Neural cell (in vitro differentiated cells): ENCODE results near the gene CALY. TPM values are rescaled to one million over a fixed set of nuclear protein-coding genes. Genes with fewer than 3 reads are reported as not detected.
A peak's percentile ranks its signal among the peaks of the same experiment; 100 is the strongest.
"Not testable (repeated sequence)": the region's sequence is repeated elsewhere in the genome, so short reads cannot be mapped to it uniquely, and the experiment has no call there.

Source experiments
- H2AFZ ChIP-seq: fragments of 200-600, 300-800 bp; sonication (generic), shearing (Covaris generic); 2 replicates; pipeline ENCODE4 v1.6.0; 2014; ENCODE audit warnings: low read depth, mild to moderate bottlenecking, antibody characterized with exemption, low read length, moderate library complexity
- H3F3A ChIP-seq: fragments of 200-600 bp; shearing (Covaris generic); 2 replicates; pipeline ENCODE4 v1.6.1; 2016; ENCODE audit warnings: mild to moderate bottlenecking, moderate library complexity, mixed read lengths, antibody characterized with exemption, low read length; ENCODE audit not compliant: insufficient read depth, poor library complexity, severe bottlenecking
- H3K27ac ChIP-seq: fragments of 200-600, 300-800 bp; sonication (generic), shearing (Covaris generic); 2 replicates; pipeline ENCODE4 v1.5.1; 2014; ENCODE audit warnings: mild to moderate bottlenecking, low read length, moderate library complexity
- H3K27me3 ChIP-seq: fragments of 300-800, 200-600 bp; sonication (generic), shearing (Covaris generic); 2 replicates; pipeline ENCODE4 v1.6.0; 2014; ENCODE audit warnings: mild to moderate bottlenecking, low read depth, low read length, moderate library complexity; ENCODE audit not compliant: insufficient read depth
- H3K36me3 ChIP-seq: fragments of 300-800, 200-600 bp; sonication (generic), shearing (Covaris generic); 2 replicates; pipeline ENCODE4 v1.5.1; 2014; ENCODE audit warnings: mild to moderate bottlenecking, antibody characterized with exemption, low read length, moderate library complexity; ENCODE audit not compliant: insufficient read depth
- H3K4me2 ChIP-seq: fragments of 300-800, 200-600 bp; sonication (generic), shearing (Covaris generic); 2 replicates; pipeline ENCODE4 v1.6.0; 2014; ENCODE audit warnings: mild to moderate bottlenecking, low read length
- H3K4me3 ChIP-seq: fragments of 300-800, 200-600 bp; sonication (generic), shearing (Covaris generic); 2 replicates; pipeline ENCODE4 v1.5.1; 2014; ENCODE audit warnings: mild to moderate bottlenecking, low read length, moderate library complexity
- H3K79me2 ChIP-seq: fragments of 200-600 bp; shearing (Covaris generic); replicated peaks from 2 replicates; pipeline ENCODE4 v1.6.0; 2014; ENCODE audit warnings: mild to moderate bottlenecking, low read length, moderate library complexity; ENCODE audit not compliant: insufficient read depth
- H3K9ac ChIP-seq: fragments of 300-800, 200-600 bp; sonication (generic), shearing (Covaris generic); 2 replicates; pipeline ENCODE4 v1.6.1; 2016; ENCODE audit warnings: mild to moderate bottlenecking, low read length, mixed read lengths
- H3K9me2 ChIP-seq: fragments of 200-600 bp; shearing (Covaris generic); 2 replicates; pipeline ENCODE4 v1.6.1; 2016; ENCODE audit warnings: mild to moderate bottlenecking, low read length, mixed read lengths; ENCODE audit not compliant: insufficient read depth
- H3K9me3 ChIP-seq: fragments of 200-600, 300-800 bp; sonication (generic), shearing (Covaris generic); 2 replicates; pipeline ENCODE4 v1.6.1; 2016; ENCODE audit warnings: mild to moderate bottlenecking, mixed run types, low read length, moderate library complexity, mixed read lengths
- H4K20me1 ChIP-seq: fragments of 200-600 bp; shearing (Covaris generic); 2 replicates; pipeline ENCODE4 v1.6.1; 2016; ENCODE audit warnings: mild to moderate bottlenecking, mixed run types; ENCODE audit not compliant: insufficient read depth
- EP300 ChIP-seq: fragments of 450-650 bp; conservative IDR thresholded peaks from 2 replicates; pipeline ENCODE4 v1.6.1; 2014; ENCODE audit warnings: antibody characterized with exemption, mild to moderate bottlenecking, moderate library complexity; ENCODE audit not compliant: poor library complexity, severe bottlenecking
- EZH2 ChIP-seq: fragments of 200-600, 300-800 bp; shearing (Covaris generic), sonication (generic); IDR thresholded peaks from 2 replicates; pipeline ENCODE4 v1.6.1; 2014; ENCODE audit warnings: antibody characterized with exemption, low read length, borderline replicate concordance, mild to moderate bottlenecking; ENCODE audit not compliant: insufficient read depth, poor library complexity, severe bottlenecking
- MXI1 ChIP-seq: fragments of 450-650 bp; conservative IDR thresholded peaks from 2 replicates; pipeline ENCODE4 v1.6.1; 2014; ENCODE audit warnings: antibody characterized with exemption, mild to moderate bottlenecking; ENCODE audit not compliant: poor library complexity, severe bottlenecking
- RAD21 ChIP-seq: fragments of 450-650 bp; conservative IDR thresholded peaks from 2 replicates; pipeline ENCODE4 v1.6.1; 2014; ENCODE audit warnings: antibody characterized with exemption, mild to moderate bottlenecking, moderate library complexity
- SMC3 ChIP-seq: fragments of 450-650 bp; conservative IDR thresholded peaks from 2 replicates; pipeline ENCODE4 v1.6.1; 2014; ENCODE audit warnings: antibody characterized with exemption, mild to moderate bottlenecking, moderate library complexity; ENCODE audit not compliant: poor library complexity
- TAF1 ChIP-seq: IDR thresholded peaks from 2 replicates; pipeline ENCODE4 v1.6.1; 2012; ENCODE audit warnings: low read depth
- polyA plus RNA-seq: library from polyadenylated mRNA; depleted of rRNA; stranded (reverse); fragments of >200 nt; gene quantifications from 2 replicates; pipeline ENCODE4 v1.2.3, GENCODE V29; 2014
- TF ChIP-seq, protein P1 (sequence below): IDR thresholded peaks from 2 replicates; pipeline ENCODE4 v1.6.1; 2012; ENCODE audit warnings: borderline replicate concordance
- TF ChIP-seq, protein P2 (sequence below): fragments of 450-650 bp; IDR thresholded peaks from 2 replicates; pipeline ENCODE4 v1.5.1; 2014; ENCODE audit warnings: antibody characterized with exemption, mild to moderate bottlenecking, moderate library complexity; ENCODE audit not compliant: poor library complexity, severe bottlenecking

The CALY gene
- polyA plus RNA-seq, 1 donor from 2014 or later, result 3.7 TPM

DNA sequence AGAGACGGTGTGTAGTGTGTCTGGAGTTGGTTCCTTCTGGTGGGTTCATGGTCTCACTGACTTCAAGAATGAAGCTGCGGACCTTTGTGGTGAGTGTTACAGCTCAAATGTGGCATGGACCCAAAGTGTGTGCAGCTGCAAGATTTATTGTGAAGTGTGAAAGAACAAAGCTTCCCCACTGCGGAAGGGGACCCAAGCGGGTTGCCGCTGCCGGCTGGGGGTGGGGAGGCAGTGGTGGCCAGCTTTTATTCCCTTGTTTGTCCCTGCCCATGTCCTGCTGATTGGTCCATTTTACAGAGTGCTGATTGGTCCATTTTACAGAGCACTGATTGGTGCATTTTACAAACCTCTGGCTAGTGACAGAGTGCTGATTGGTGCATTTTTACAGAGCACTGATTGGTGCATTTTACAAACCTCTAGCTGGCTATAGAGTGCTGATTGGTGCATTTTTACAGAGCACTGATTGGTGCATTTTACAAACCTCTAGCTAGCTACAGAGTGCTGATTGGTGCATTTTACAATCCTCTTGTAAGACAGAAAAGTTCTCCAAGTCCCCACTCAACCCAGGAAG, 15.8 kb downstream of the CALY start:
- H3K27ac ChIP-seq, H3K9me2 ChIP-seq, H3K36me3 ChIP-seq, H2AFZ ChIP-seq, H3F3A ChIP-seq, H3K79me2 ChIP-seq, H4K20me1 ChIP-seq, H3K9ac ChIP-seq, H3K4me3 ChIP-seq, H3K4me2 ChIP-seq, H3K9me3 ChIP-seq: not testable (repeated sequence)
- H3K27me3 ChIP-seq, result peaks cover 11% of the 10 kb centered on the region

DNA sequence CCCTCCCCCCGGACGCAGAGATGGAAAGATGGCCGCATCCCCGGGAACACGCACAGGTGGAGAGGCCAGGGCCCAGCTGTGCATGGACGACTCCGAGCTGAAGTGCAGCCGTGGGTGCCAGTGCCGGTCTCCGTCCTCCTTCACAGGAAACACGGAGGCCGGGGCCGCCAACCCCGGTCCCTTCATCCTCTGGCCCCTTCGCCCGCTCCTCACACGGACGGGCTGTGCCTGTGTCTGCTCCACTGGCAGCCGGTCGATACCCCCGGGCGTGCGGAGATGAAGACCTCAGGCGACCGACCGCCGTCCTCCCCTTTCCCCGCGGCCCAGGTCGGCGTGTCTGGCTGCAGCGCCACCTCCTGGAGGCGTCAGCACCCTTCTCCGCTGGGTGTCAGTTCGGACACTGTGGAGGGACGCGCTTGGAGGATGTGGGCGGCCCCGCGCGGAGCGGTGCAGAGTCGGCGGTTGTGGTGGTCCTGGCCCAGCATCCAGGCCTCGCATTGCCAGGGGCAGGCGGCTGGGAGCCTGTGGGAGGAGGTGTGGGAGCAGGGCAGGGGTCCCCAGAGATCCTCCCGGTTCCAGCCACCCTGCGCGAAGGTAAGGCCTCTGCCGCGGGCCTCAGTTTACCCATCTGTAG, 18.1 kb downstream of the CALY start:
- H3K9ac ChIP-seq, result peak overlapping the region; percentile 62
- H2AFZ ChIP-seq, result no peak overlapping the region
- H3K4me3 ChIP-seq, result peak overlapping the region; percentile 62

DNA sequence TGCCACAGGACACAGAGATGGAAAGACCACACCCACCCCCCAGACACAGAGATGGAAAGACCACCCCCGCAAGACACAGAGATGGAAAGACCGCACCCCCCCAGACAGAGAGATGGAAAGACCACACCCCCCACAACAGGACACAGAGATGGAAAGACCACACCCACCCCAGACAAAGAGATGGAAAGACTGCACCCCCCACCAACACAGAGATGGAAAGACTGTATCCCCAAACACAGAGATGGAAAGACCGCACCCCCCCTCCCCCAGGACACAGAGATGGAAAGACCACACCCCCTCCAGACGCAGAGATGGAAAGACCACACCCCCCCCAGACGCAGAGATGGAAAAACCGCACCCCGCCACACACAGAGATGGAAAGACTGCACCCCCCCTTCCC, 20.0 kb downstream of the CALY start:
- H2AFZ ChIP-seq, result no peak overlapping the region
- no peaks in the 10 kb centered on the region for H3K36me3 ChIP-seq
- no peak overlapping the region for H3K4me2 ChIP-seq
- H3K9me2 ChIP-seq, result no peaks in the 10 kb centered on the region
- H3K9ac ChIP-seq, result no peak overlapping the region
- H3K9me3 ChIP-seq, result no peaks in the 10 kb centered on the region
- no peaks in the 10 kb centered on the region for H4K20me1 ChIP-seq
- H3K27me3 ChIP-seq, result no peaks in the 10 kb centered on the region
- no peaks in the 10 kb centered on the region for H3F3A ChIP-seq
- H3K79me2 ChIP-seq, result no peaks in the 10 kb centered on the region
- H3K4me3 ChIP-seq, result no peak overlapping the region
- H3K27ac ChIP-seq, result no peak overlapping the region
- TF ChIP-seq TAF1 (no peak), MXI1 (no peak), RAD21 (no peak), SMC3 (no peak), EP300 (no peak), EZH2 (no peak)
- TF ChIP-seq, protein P1, sequence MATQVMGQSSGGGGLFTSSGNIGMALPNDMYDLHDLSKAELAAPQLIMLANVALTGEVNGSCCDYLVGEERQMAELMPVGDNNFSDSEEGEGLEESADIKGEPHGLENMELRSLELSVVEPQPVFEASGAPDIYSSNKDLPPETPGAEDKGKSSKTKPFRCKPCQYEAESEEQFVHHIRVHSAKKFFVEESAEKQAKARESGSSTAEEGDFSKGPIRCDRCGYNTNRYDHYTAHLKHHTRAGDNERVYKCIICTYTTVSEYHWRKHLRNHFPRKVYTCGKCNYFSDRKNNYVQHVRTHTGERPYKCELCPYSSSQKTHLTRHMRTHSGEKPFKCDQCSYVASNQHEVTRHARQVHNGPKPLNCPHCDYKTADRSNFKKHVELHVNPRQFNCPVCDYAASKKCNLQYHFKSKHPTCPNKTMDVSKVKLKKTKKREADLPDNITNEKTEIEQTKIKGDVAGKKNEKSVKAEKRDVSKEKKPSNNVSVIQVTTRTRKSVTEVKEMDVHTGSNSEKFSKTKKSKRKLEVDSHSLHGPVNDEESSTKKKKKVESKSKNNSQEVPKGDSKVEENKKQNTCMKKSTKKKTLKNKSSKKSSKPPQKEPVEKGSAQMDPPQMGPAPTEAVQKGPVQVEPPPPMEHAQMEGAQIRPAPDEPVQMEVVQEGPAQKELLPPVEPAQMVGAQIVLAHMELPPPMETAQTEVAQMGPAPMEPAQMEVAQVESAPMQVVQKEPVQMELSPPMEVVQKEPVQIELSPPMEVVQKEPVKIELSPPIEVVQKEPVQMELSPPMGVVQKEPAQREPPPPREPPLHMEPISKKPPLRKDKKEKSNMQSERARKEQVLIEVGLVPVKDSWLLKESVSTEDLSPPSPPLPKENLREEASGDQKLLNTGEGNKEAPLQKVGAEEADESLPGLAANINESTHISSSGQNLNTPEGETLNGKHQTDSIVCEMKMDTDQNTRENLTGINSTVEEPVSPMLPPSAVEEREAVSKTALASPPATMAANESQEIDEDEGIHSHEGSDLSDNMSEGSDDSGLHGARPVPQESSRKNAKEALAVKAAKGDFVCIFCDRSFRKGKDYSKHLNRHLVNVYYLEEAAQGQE, result no peak

More for the DNA sequence above, 18.1 kb downstream of the CALY start:
- H3K36me3 ChIP-seq, result no peaks in the 10 kb centered on the region
- no peaks in the 10 kb centered on the region for H3K79me2 ChIP-seq
- no peaks in the 10 kb centered on the region for H3F3A ChIP-seq
- no peaks in the 10 kb centered on the region for H3K9me2 ChIP-seq
- H4K20me1 ChIP-seq, result no peaks in the 10 kb centered on the region
- H3K4me2 ChIP-seq, result no peak overlapping the region
- H3K27me3 ChIP-seq, result no peaks in the 10 kb centered on the region
- no peak overlapping the region for H3K27ac ChIP-seq
- H3K9me3 ChIP-seq, result no peaks in the 10 kb centered on the region
- TF ChIP-seq, protein P1, result no peak
- TF ChIP-seq MXI1, result peak; percentile 36
- TF ChIP-seq, protein P2, sequence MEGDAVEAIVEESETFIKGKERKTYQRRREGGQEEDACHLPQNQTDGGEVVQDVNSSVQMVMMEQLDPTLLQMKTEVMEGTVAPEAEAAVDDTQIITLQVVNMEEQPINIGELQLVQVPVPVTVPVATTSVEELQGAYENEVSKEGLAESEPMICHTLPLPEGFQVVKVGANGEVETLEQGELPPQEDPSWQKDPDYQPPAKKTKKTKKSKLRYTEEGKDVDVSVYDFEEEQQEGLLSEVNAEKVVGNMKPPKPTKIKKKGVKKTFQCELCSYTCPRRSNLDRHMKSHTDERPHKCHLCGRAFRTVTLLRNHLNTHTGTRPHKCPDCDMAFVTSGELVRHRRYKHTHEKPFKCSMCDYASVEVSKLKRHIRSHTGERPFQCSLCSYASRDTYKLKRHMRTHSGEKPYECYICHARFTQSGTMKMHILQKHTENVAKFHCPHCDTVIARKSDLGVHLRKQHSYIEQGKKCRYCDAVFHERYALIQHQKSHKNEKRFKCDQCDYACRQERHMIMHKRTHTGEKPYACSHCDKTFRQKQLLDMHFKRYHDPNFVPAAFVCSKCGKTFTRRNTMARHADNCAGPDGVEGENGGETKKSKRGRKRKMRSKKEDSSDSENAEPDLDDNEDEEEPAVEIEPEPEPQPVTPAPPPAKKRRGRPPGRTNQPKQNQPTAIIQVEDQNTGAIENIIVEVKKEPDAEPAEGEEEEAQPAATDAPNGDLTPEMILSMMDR, result peak; percentile 72
- TF ChIP-seq RAD21, result peak; percentile 55
- peak; percentile 68 for TF ChIP-seq SMC3
